Natural killer cell (primary cell): ENCODE measurements around the gene DAAM2. TPM values are rescaled to one million over a fixed set of nuclear protein-coding genes. Genes with fewer than 3 reads are reported as not detected.

Experiments
- ATAC-seq, 3 donors: fragments of 150-1000 bp in 2 of 3; fragments of 200-7000 bp in 1 of 3; cut with Tn5 transposase; 1 replicate in 1 of 3; 2 replicates in 2 of 3; pipeline ENCODE4 v1.10.0; 2021; ENCODE audit warnings: mild to moderate bottlenecking in 2 of 3, moderate library complexity in 2 of 3
- DNase-seq, 2 donors: peaks; one replicate each; pipeline versions ENCODE4 v3.0.0 to v3.0.0-alpha.2; 2013 to 2021; ENCODE audit warnings: mixed read lengths in 1 of 2
- H3K27ac ChIP-seq: one replicate; pipeline ENCODE4 v1.5.1; 2013; ENCODE audit warnings: mild to moderate bottlenecking, low read length
- H3K27me3 ChIP-seq: one replicate; pipeline ENCODE4 v1.6.1; 2013; ENCODE audit warnings: low read length; ENCODE audit not compliant: control insufficient read depth, insufficient read depth
- H3K36me3 ChIP-seq: one replicate; pipeline ENCODE4 v1.6.1; 2013; ENCODE audit warnings: low read length; ENCODE audit not compliant: control insufficient read depth, insufficient read depth
- H3K4me1 ChIP-seq: one replicate; pipeline ENCODE4 v1.6.1; 2013; ENCODE audit warnings: low read length; ENCODE audit not compliant: control insufficient read depth, insufficient read depth
- H3K4me3 ChIP-seq: one replicate; pipeline ENCODE4 v1.5.1; 2013; ENCODE audit warnings: low read length
- H3K9me3 ChIP-seq: one replicate; pipeline ENCODE4 v1.6.1; 2013; ENCODE audit warnings: low read length; ENCODE audit not compliant: control insufficient read depth, insufficient read depth
- H3K27ac Mint-ChIP-seq, 2 donors: one replicate each; pipeline ENCODE4 v1.8.0; 2022; ENCODE audit warnings: mild to moderate bottlenecking in 2 of 2, mixed read lengths in 2 of 2, moderate library complexity in 1 of 2
- H3K27me3 Mint-ChIP-seq, 2 donors: one replicate each; pipeline ENCODE4 v1.8.0; 2022; ENCODE audit warnings: low read depth in 2 of 2, mixed read lengths in 2 of 2
- H3K36me3 Mint-ChIP-seq: one replicate; pipeline ENCODE4 v1.8.0; 2022; ENCODE audit warnings: mixed read lengths
- H3K4me1 Mint-ChIP-seq, 2 donors: one replicate each; pipeline ENCODE4 v1.8.0; 2022; ENCODE audit warnings: mixed read lengths in 2 of 2
- H3K4me3 Mint-ChIP-seq: one replicate; pipeline ENCODE4 v1.8.0; 2022; ENCODE audit warnings: mild to moderate bottlenecking, moderate library complexity, mixed read lengths
- H3K9me3 Mint-ChIP-seq, 2 donors: one replicate each; pipeline ENCODE4 v1.8.0; 2022; ENCODE audit warnings: mixed read lengths in 2 of 2
- WGBS: methylation state at CpG from one replicate; pipeline ENCODE4 v1.1.7; 2013; ENCODE audit warnings: missing lambda C conversion rate; ENCODE audit not compliant: insufficient coverage; 5-methylcytosine and 5-hydroxymethylcytosine counted together
- intact Hi-C: fragments of 100-400 bp; cut with micrococcal nuclease; formaldehyde crosslinking; loops from one replicate; pipeline ENCODE4 v1.14.2; 2022
- total RNA-seq, 4 donors: library from RNA; stranded (reverse); fragments of 120-200 nt in 1 of 4; gene quantifications; one replicate each; pipeline versions ENCODE4 v1.2.3 to v1.2.4, GENCODE V29; 2013 to 2022
- TF ChIP-seq, protein P1 (sequence below): fragments of 200-600 bp; IDR thresholded peaks from one replicate; pipeline ENCODE4 v1.8.0; 2022; ENCODE audit warnings: antibody characterized with exemption

Gene DAAM2
- total RNA-seq, 3 donors from 2014 or later (not counting 1 experiment from before 2014, with no cell fraction given) = not detected

DNA sequence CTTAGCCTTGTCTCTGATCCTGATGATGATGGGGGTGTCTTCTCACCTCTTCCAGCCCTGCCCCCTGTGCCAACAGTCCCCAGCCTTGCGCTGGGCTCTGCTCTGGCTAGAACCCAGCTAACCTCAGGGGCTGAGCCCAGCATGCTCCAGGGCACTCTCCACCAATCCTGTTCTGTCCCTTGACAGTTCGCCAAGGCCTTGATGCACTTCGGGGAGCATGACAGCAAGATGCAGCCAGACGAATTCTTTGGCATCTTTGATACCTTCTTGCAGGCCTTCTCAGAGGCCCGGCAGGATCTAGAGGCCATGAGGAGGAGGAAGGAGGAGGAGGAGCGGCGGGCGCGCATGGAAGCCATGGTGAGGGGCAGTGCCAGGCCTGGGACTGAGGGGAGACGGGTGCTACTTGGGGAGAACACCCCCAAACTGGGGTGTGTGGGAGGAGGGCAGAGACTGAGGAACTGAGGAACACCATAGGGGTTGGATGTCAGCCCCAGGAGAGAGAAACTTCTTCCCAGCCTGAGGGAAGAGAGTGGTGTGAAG, 109.0 kb downstream of the DAAM2 start:
- H3K4me1 ChIP-seq = no peaks in the 10 kb centered on the region
- no peak for DNase-seq
- Mint-ChIP-seq H3K9me3 (no peaks in the 10 kb centered on the region), H3K4me1 (no peaks in the 10 kb centered on the region), H3K27ac (no peak overlapping the region), H3K27me3 (peaks cover 8 to 11% of the 10 kb centered on the region in 2 donors), H3K4me3 (no peak overlapping the region), H3K36me3 (no peaks in the 10 kb centered on the region)
- intact Hi-C loops = no loop called here
- ATAC-seq = no peak
- WGBS = 82% methylated on average over 10 of the region's 10 CpGs
- H3K27ac ChIP-seq = no peak overlapping the region
- TF ChIP-seq, protein P1, sequence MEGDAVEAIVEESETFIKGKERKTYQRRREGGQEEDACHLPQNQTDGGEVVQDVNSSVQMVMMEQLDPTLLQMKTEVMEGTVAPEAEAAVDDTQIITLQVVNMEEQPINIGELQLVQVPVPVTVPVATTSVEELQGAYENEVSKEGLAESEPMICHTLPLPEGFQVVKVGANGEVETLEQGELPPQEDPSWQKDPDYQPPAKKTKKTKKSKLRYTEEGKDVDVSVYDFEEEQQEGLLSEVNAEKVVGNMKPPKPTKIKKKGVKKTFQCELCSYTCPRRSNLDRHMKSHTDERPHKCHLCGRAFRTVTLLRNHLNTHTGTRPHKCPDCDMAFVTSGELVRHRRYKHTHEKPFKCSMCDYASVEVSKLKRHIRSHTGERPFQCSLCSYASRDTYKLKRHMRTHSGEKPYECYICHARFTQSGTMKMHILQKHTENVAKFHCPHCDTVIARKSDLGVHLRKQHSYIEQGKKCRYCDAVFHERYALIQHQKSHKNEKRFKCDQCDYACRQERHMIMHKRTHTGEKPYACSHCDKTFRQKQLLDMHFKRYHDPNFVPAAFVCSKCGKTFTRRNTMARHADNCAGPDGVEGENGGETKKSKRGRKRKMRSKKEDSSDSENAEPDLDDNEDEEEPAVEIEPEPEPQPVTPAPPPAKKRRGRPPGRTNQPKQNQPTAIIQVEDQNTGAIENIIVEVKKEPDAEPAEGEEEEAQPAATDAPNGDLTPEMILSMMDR = no peak
- H3K4me3 ChIP-seq = no peak overlapping the region
- H3K36me3 ChIP-seq = no peaks in the 10 kb centered on the region
- H3K27me3 ChIP-seq = no peaks in the 10 kb centered on the region
- no peaks in the 10 kb centered on the region for H3K9me3 ChIP-seq

DNA sequence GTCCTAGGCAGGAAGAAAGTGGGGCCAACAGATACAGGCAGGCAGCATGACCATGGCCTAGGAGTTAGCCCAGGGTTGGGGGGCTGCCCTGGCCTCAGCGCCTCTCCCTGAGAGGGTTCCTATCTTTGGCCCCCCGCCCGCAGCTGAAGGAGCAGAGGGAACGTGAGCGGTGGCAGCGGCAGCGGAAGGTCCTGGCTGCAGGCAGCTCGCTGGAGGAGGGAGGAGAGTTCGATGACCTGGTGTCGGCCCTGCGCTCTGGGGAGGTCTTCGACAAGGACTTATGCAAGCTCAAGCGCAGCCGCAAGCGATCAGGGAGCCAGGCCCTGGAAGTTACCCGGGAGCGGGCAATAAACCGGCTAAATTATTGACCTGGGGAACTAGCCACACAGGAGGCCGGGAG, 109.5 kb downstream of the DAAM2 start:
- Mint-ChIP-seq H3K4me1 (no peaks in the 10 kb centered on the region), H3K36me3 (no peaks in the 10 kb centered on the region), H3K27me3 (peaks cover 8 to 11% of the 10 kb centered on the region in 2 donors), H3K27ac (no peak overlapping the region), H3K4me3 (no peak overlapping the region), H3K9me3 (no peaks in the 10 kb centered on the region)
- intact Hi-C loops = no loop called here
- Histone ChIP-seq H3K36me3 (no peaks in the 10 kb centered on the region), H3K27ac (no peak overlapping the region), H3K4me3 (no peak overlapping the region), H3K4me1 (no peaks in the 10 kb centered on the region), H3K9me3 (no peaks in the 10 kb centered on the region), H3K27me3 (no peaks in the 10 kb centered on the region)
- TF ChIP-seq, protein P1 = no peak
- ATAC-seq (no peak), DNase-seq (no peak)
- WGBS = 88% methylated on average over 19 of the region's 19 CpGs

DNA sequence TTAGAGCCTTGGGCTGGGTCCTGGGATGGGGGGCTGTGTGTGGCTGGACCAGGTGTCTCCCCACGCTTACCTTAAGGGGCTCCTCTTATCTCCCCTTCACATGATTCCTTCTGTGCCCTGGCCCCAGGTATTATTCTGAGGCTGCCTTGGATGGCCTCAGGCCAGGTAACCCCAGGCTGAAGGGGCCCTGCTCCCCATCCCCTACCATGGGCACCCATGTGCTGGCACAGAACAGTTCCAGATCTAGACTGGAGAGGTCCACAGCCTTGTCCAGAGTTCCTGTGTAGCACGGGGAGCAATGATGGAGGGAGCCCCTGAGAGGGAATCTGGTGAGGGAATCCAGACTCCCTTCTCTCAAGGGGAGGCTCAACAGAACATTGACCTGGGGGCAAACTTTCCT, 110.0 kb downstream of the DAAM2 start:
- ATAC-seq (no peak), DNase-seq (no peak)
- Histone ChIP-seq H3K27ac (no peak overlapping the region), H3K4me3 (no peak overlapping the region), H3K36me3 (no peaks in the 10 kb centered on the region), H3K4me1 (no peaks in the 10 kb centered on the region), H3K27me3 (no peaks in the 10 kb centered on the region), H3K9me3 (no peaks in the 10 kb centered on the region)
- no peaks in the 10 kb centered on the region for H3K9me3 Mint-ChIP-seq
- H3K4me3 Mint-ChIP-seq = no peak overlapping the region
- H3K36me3 Mint-ChIP-seq = no peaks in the 10 kb centered on the region
- H3K27ac Mint-ChIP-seq = no peak overlapping the region
- peaks cover 8 to 11% of the 10 kb centered on the region in 2 donors for H3K27me3 Mint-ChIP-seq
- TF ChIP-seq, protein P1 = no peak
- 79% methylated on average over 2 of the region's 2 CpGs for WGBS
- intact Hi-C loops = no loop called here
- no peaks in the 10 kb centered on the region for H3K4me1 Mint-ChIP-seq

DNA sequence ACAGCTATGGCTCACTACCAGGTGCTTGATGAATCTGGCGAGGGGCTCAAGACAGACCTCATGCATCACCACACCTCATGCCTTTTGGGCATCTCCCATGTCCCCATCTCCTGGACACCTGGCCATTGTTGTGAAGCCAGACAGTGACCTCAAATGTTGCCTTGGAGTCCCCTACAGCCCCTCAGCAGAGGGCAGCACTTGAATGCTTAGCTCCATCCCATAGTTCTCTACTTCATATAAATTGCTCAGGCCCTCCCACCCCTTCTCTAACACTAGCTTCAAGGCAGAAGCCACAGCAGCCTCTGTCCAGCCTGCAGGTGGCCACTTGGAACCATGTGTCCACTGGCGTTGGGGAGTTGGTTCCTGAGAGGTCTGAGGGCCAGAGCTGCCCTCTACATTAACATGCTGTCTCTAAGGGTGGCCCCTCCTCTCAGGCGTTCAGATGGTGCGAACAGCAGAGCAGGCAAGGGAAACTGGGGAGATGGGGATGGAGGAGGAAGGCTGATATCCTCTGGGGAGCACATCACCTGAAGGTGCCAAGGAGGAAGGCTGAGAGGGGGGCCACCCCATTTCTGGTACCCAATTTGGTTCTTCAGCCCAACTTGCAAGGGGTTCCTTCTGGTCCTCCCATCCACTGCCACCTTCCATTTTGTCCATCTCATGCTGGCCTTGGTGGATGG, 110.8 kb downstream of the DAAM2 start:
- Mint-ChIP-seq H3K4me3 (no peak overlapping the region), H3K4me1 (no peaks in the 10 kb centered on the region), H3K27me3 (peaks cover 3% of the 10 kb centered on the region in 2 donors), H3K9me3 (no peaks in the 10 kb centered on the region), H3K36me3 (no peaks in the 10 kb centered on the region), H3K27ac (no peak overlapping the region)
- Histone ChIP-seq H3K27me3 (no peaks in the 10 kb centered on the region), H3K27ac (no peak overlapping the region), H3K4me3 (no peak overlapping the region), H3K9me3 (no peaks in the 10 kb centered on the region), H3K36me3 (no peaks in the 10 kb centered on the region), H3K4me1 (no peaks in the 10 kb centered on the region)
- DNase-seq (no peak), ATAC-seq (no peak)
- WGBS = 90% methylated on average over 4 of the region's 4 CpGs
- intact Hi-C loops = no loop called here
- TF ChIP-seq, protein P1 = no peak
